Gastroesophageal sphincter (tissue), 3 donors: Measurements from ENCODE around the gene PRKCD.

ENCODE experiments used
- EP300 ChIP-seq: sonication (generic); formaldehyde crosslinking; IDR thresholded peaks from one replicate; pipeline ENCODE4 v1.6.1; 2017; ENCODE audit warnings: antibody characterized with exemption, mild to moderate bottlenecking
- TF ChIP-seq, protein P1 (sequence below), 4 experiments: fragments of 200-600 bp in 2 of 4; fragments of 450-650 bp in 2 of 4; sonication (generic) in 1 of 4; IDR thresholded peaks; one replicate each; pipeline ENCODE4 v1.5.1; 2017 to 2019; ENCODE audit warnings: antibody characterized with exemption in 4 of 4, mild to moderate bottlenecking in 2 of 4, moderate library complexity in 2 of 4

DNA sequence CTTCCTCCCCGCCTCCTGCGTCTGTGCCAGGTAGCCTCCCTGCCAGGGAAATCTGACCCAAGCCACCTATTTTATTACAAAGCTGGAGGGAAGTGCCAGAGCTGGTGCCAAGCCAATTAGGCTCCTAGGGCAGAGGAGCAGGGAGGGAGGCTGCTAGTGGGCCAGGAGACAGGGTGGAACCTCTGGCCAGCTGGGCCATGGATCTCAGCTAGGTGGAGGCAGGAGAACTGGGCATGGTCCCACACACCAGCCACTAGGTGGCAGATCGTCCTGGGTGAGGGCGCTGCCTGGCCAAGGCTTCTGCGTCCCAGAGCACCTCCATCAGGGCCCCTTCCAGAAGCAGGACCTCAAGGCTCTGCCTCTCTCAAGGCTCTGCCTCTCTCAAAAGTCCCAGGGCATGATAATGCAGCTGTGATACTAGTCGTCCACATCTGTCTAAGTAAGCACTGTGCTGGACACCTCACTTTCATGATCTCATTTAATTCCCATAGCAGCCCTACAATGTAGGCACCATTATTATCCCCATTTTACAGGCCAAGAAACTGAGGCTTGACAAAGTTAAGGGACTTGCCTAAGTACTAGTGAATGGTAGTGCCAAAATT is 26.3 kb upstream of the PRKCD start:
- TF ChIP-seq, protein P1, sequence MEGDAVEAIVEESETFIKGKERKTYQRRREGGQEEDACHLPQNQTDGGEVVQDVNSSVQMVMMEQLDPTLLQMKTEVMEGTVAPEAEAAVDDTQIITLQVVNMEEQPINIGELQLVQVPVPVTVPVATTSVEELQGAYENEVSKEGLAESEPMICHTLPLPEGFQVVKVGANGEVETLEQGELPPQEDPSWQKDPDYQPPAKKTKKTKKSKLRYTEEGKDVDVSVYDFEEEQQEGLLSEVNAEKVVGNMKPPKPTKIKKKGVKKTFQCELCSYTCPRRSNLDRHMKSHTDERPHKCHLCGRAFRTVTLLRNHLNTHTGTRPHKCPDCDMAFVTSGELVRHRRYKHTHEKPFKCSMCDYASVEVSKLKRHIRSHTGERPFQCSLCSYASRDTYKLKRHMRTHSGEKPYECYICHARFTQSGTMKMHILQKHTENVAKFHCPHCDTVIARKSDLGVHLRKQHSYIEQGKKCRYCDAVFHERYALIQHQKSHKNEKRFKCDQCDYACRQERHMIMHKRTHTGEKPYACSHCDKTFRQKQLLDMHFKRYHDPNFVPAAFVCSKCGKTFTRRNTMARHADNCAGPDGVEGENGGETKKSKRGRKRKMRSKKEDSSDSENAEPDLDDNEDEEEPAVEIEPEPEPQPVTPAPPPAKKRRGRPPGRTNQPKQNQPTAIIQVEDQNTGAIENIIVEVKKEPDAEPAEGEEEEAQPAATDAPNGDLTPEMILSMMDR (IDR thresholded peaks at IDR 0.05): peak in 3 of 4 experiments; percentile 63 to 83 (median 68)
- no peak for TF ChIP-seq EP300
